HCT116 (cell line): Measurements from ENCODE around the gene TEKTIP1. TPM values are rescaled to one million over a fixed set of nuclear protein-coding genes. Genes with fewer than 3 reads are reported as not detected.

Source experiments
- ATAC-seq: fragments of 200-7000 bp; cut with Tn5 transposase; 2 replicates; pipeline ENCODE4 v1.9.1; 2020; ENCODE audit warnings: mild to moderate bottlenecking, moderate library complexity
- BruUV-seq: library from RNA; stranded (reverse); fragments of 400-500 nt; replicated peaks from 2 replicates; lab custom pipeline; 2021; lab: Mats Ljungman, UMichigan
- CTCF ChIA-PET: fragments of 300-600 bp; sonication (Branson Sonifier 250); formaldehyde crosslinking; loops from one replicate; lab custom pipeline; 2021; ENCODE audit warnings: antibody characterized with exemption; lab: Charles Lee
- POLR2A ChIA-PET: fragments of 300-600, 350-600 bp; sonication (Branson Sonifier 250); formaldehyde crosslinking; loops from one replicate; lab custom pipeline; 2021; ENCODE audit warnings: antibody characterized with exemption; lab: Charles Lee
- RAD21 ChIA-PET, 2 experiments: fragments of 300-600 bp; sonication (Branson Sonifier 250); formaldehyde crosslinking; loops; one replicate each; lab custom pipeline; 2023; ENCODE audit warnings: low total read pairs in 2 of 2; ENCODE audit not compliant: uncharacterized antibody in 2 of 2, unreplicated experiment in 2 of 2, low non-redundant PET in 1 of 2; lab: Charles Lee
- DNase-seq: peaks from one replicate; pipeline ENCODE4 v3.0.0-alpha.2; 2010; ENCODE audit warnings: low read depth, low spot score
- H2AFZ ChIP-seq: fragments of 200-600 bp; shearing (Covaris generic), sonication (generic); 2 replicates; pipeline ENCODE4 v1.6.1; 2017; ENCODE audit warnings: low read depth, mixed run types, mixed read lengths, antibody characterized with exemption, low read length; ENCODE audit not compliant: poor library complexity, severe bottlenecking
- H3K27ac ChIP-seq: 2 replicates; pipeline ENCODE4 v1.5.1; 2012; ENCODE audit warnings: low read depth, low read length
- H3K27me3 ChIP-seq: fragments of 200-600 bp; sonication (generic); 2 replicates; pipeline ENCODE4 v1.6.1; 2016; ENCODE audit warnings: mixed run types, low read length, mixed read lengths; ENCODE audit not compliant: insufficient read depth
- H3K36me3 ChIP-seq, 2 experiments: fragments of 200-500 bp in 1 of 2; fragments of 200-600 bp in 1 of 2; sonication (Bioruptor generic) in 1 of 2; sonication (generic) in 1 of 2; 2 replicates each; pipeline versions ENCODE4 v1.5.1 to v1.6.1; 2014 to 2016; ENCODE audit warnings: low read length in 2 of 2, inconsistent platforms in 1 of 2, mixed read lengths in 1 of 2, mixed run types in 1 of 2; ENCODE audit not compliant: insufficient read depth in 2 of 2, control insufficient read depth in 1 of 2
- H3K4me1 ChIP-seq, 2 experiments: fragments of 200-600 bp in 1 of 2; sonication (generic) in 1 of 2; 2 replicates each; pipeline versions ENCODE4 v1.5.1 to v1.6.1; 2012 to 2017; ENCODE audit warnings: low read length in 2 of 2, inconsistent platforms in 1 of 2, mild to moderate bottlenecking in 1 of 2, mixed read lengths in 1 of 2, mixed run types in 1 of 2, moderate library complexity in 1 of 2; ENCODE audit not compliant: insufficient read depth in 2 of 2, control insufficient read depth in 1 of 2
- H3K4me2 ChIP-seq: fragments of 200-600 bp; sonication (generic); 2 replicates; pipeline ENCODE4 v1.6.1; 2017; ENCODE audit warnings: mixed run types, low read length, mixed read lengths
- H3K4me3 ChIP-seq, 2 experiments: fragments of 200-600 bp in 1 of 2; sonication (generic) in 1 of 2; replicated peaks in 1 of 2; 2 replicates each; pipeline ENCODE4 v1.5.1; 2011 to 2016; ENCODE audit warnings: low read length in 2 of 2, control low read depth in 1 of 2, low read depth in 1 of 2, mild to moderate bottlenecking in 1 of 2, mixed read lengths in 1 of 2, mixed run types in 1 of 2
- H3K79me2 ChIP-seq: fragments of 200-600 bp; sonication (generic); 2 replicates; pipeline ENCODE4 v1.6.1; 2017; ENCODE audit warnings: mild to moderate bottlenecking, mixed run types, low read length, moderate library complexity, mixed read lengths; ENCODE audit not compliant: insufficient read depth
- H3K9ac ChIP-seq: fragments of 200-600 bp; sonication (generic); 2 replicates; pipeline ENCODE4 v1.6.1; 2016; ENCODE audit warnings: low read length, mixed read lengths
- H3K9me2 ChIP-seq: fragments of 200-600 bp; sonication (generic), shearing (Covaris generic); 2 replicates; pipeline ENCODE4 v1.6.1; 2017; ENCODE audit warnings: mixed run types, mild to moderate bottlenecking, moderate library complexity; ENCODE audit not compliant: insufficient read depth
- H3K9me3 ChIP-seq, 2 experiments: fragments of 200-500 bp in 1 of 2; fragments of 200-600 bp in 1 of 2; sonication (Bioruptor generic) in 1 of 2; sonication (generic) in 1 of 2; 2 replicates each; pipeline ENCODE4 v1.6.1; 2014 to 2017; ENCODE audit warnings: low read length in 2 of 2, mixed read lengths in 2 of 2, inconsistent platforms in 1 of 2, low read depth in 1 of 2, mild to moderate bottlenecking in 1 of 2, mixed run types in 1 of 2, moderate library complexity in 1 of 2; ENCODE audit not compliant: control insufficient read depth in 1 of 2, insufficient read depth in 1 of 2
- H4K20me1 ChIP-seq: fragments of 200-600 bp; sonication (generic), shearing (Covaris generic); 2 replicates; pipeline ENCODE4 v1.6.1; 2017; ENCODE audit warnings: mixed run types, mild to moderate bottlenecking, moderate library complexity; ENCODE audit not compliant: insufficient read depth
- CBX3 ChIP-seq: IDR thresholded peaks from 2 replicates; pipeline ENCODE4 v1.6.1; 2012; ENCODE audit warnings: low read depth
- CEBPB ChIP-seq: IDR thresholded peaks from 2 replicates; pipeline ENCODE4 v1.6.1; 2012; ENCODE audit warnings: low read depth
- EZH2 ChIP-seq: fragments of 200-600 bp; sonication (generic); IDR thresholded peaks from 2 replicates; pipeline ENCODE4 v1.6.1; 2017; ENCODE audit warnings: antibody characterized with exemption, mixed run types
- EZH2phosphoT487 ChIP-seq: fragments of 200-600 bp; IDR thresholded peaks from 2 replicates; pipeline ENCODE4 v1.6.1; 2018; ENCODE audit warnings: antibody characterized with exemption, borderline replicate concordance
- FOSL1 ChIP-seq: IDR thresholded peaks from 2 replicates; pipeline ENCODE4 v1.6.1; 2012; ENCODE audit warnings: low read depth
- JUND ChIP-seq: IDR thresholded peaks from 2 replicates; pipeline ENCODE4 v1.6.1; 2012
- POLR2A ChIP-seq: IDR thresholded peaks from 2 replicates; pipeline ENCODE4 v1.7.0; 2011; ENCODE audit warnings: borderline replicate concordance; ENCODE audit not compliant: insufficient read depth, insufficient read length; ENCODE audit errors: extremely low read depth
- RAD21 ChIP-seq: IDR thresholded peaks from 2 replicates; pipeline ENCODE4 v1.6.1; 2012; ENCODE audit warnings: low read depth, mild to moderate bottlenecking
- SIN3A ChIP-seq: IDR thresholded peaks from 2 replicates; pipeline ENCODE4 v1.6.1; 2012; ENCODE audit warnings: low read depth
- SP1 ChIP-seq: IDR thresholded peaks from 2 replicates; pipeline ENCODE4 v1.6.1; 2012; ENCODE audit warnings: low read depth
- SRF ChIP-seq: IDR thresholded peaks from 2 replicates; pipeline ENCODE4 v1.6.1; 2012; ENCODE audit warnings: low read depth
- TCF7L2 ChIP-seq: IDR thresholded peaks from 2 replicates; pipeline ENCODE4 v1.7.0; 2011; ENCODE audit warnings: borderline replicate concordance, inconsistent platforms; ENCODE audit not compliant: insufficient read depth, insufficient read length; ENCODE audit errors: extremely low read depth
- YY1 ChIP-seq: IDR thresholded peaks from 2 replicates; pipeline ENCODE4 v1.6.1; 2011; ENCODE audit warnings: low read length, low read depth, moderate library complexity, mild to moderate bottlenecking; ENCODE audit not compliant: insufficient replicate concordance; ENCODE audit errors: extremely low read depth
- ZFX ChIP-seq: fragments of 450-650 bp; IDR thresholded peaks from 2 replicates; pipeline ENCODE4 v1.6.1; 2017
- ZNF274 ChIP-seq: fragments of 200-500 bp; sonication (Bioruptor generic); IDR thresholded peaks from 2 replicates; pipeline ENCODE4 v1.6.1; 2014; ENCODE audit warnings: mild to moderate bottlenecking, low read depth, low read length, inconsistent platforms
- intact Hi-C: fragments of 100-400 bp; cut with micrococcal nuclease; formaldehyde crosslinking; loops from 2 replicates; pipeline ENCODE4 v1.10.0; 2022
- total RNA-seq: library from RNA; stranded (reverse); gene quantifications from one replicate; pipeline ENCODE4 v1.2.1, GENCODE V29; 2021; ENCODE audit not compliant: unreplicated experiment
- TF ChIP-seq, protein P1 (sequence below): IDR thresholded peaks from 2 replicates; pipeline ENCODE4 v1.6.1; 2011; ENCODE audit warnings: mild to moderate bottlenecking, low read length, moderate library complexity; ENCODE audit not compliant: insufficient replicate concordance; ENCODE audit errors: extremely low read depth
- TF ChIP-seq, protein P2 (sequence below): IDR thresholded peaks from 2 replicates; pipeline ENCODE4 v1.6.1; 2012; ENCODE audit warnings: low read depth
- TF ChIP-seq, protein P3 (sequence below), 3 experiments: fragments of 200-600 bp in 1 of 3; sonication (generic) in 1 of 3; IDR thresholded peaks in 2 of 3; conservative IDR thresholded peaks in 1 of 3; 2 replicates each; pipeline ENCODE4 v1.5.1; 2012 to 2017; ENCODE audit warnings: low read depth in 2 of 3, low read length in 2 of 3, antibody characterized with exemption in 1 of 3, borderline replicate concordance in 1 of 3, control low read depth in 1 of 3, mild to moderate bottlenecking in 1 of 3, mixed read lengths in 1 of 3, mixed run types in 1 of 3, moderate library complexity in 1 of 3; ENCODE audit not compliant: insufficient read depth in 1 of 3
- TF ChIP-seq, protein P4 (sequence below): IDR thresholded peaks from 2 replicates; pipeline ENCODE4 v1.6.1; 2012

Gene TEKTIP1
- total RNA-seq, 1 experiment from 2014 or later: 1.2 TPM

DNA sequence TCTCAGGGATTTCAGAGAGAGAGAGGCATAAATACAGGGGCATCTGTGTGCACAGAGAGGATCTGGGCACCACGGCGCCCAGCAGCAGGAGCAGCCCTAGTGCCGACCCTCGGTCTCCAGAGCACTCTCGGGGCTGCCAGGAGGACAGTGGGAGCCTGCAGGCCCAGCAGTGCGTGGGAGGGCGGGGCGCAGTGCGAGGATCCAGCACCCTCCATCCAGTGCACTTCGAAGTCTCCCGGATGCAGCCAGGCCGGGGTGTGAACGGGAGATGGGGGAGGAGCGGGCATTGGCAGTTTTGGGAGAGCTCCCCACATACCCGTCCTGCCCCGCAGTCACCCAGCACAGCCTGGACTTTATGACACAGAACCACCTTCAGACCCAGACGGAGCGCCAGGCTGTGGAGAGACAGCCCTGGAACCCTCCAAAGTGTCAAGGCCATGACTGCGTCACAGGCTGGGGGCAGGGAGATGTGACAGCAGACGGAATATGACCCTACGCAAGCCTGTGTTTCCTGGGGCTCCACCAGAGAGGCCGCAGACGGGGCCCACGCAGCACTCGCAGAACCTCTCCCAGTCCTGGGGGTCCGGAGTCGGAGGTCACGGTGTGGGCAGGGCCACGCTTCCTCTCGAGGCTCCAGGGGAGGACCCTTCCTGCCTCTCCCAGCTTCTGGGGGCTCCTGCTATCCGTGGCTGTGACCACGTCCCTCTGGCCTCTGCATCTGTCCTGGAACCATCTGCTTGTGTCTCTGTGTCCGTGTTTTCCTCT lies 14.7 kb upstream of the TEKTIP1 start:
- ATAC-seq (no peak), DNase-seq (no peak)
- Histone ChIP-seq H3K79me2 (peaks cover 29% of the 10 kb centered on the region), H3K9ac (no peak overlapping the region), H3K4me1 (peaks cover 0 to 13% of the 10 kb centered on the region in 2 experiments; a peak in 1 of 4 replicates), H3K27me3 (no peaks in the 10 kb centered on the region), H3K4me3 (no peak overlapping the region), H4K20me1 (no peaks in the 10 kb centered on the region), H3K4me2 (no peak overlapping the region), H3K27ac (no peak overlapping the region), H3K9me3 (no peaks in the 10 kb centered on the region), H3K36me3 (peaks cover 13 to 15% of the 10 kb centered on the region in 2 experiments; a peak in 3 of 4 replicates), H2AFZ (no peak overlapping the region), H3K9me2 (no peaks in the 10 kb centered on the region)
- no TSS peak for BruUV-seq
- intact Hi-C loops: no loop called here
- TF ChIP-seq, protein P1, sequence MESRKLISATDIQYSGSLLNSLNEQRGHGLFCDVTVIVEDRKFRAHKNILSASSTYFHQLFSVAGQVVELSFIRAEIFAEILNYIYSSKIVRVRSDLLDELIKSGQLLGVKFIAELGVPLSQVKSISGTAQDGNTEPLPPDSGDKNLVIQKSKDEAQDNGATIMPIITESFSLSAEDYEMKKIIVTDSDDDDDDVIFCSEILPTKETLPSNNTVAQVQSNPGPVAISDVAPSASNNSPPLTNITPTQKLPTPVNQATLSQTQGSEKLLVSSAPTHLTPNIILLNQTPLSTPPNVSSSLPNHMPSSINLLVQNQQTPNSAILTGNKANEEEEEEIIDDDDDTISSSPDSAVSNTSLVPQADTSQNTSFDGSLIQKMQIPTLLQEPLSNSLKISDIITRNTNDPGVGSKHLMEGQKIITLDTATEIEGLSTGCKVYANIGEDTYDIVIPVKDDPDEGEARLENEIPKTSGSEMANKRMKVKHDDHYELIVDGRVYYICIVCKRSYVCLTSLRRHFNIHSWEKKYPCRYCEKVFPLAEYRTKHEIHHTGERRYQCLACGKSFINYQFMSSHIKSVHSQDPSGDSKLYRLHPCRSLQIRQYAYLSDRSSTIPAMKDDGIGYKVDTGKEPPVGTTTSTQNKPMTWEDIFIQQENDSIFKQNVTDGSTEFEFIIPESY: no peak
- TF ChIP-seq CBX3: no peak
- TF ChIP-seq EZH2: no peak
- TF ChIP-seq SIN3A: no peak
- no peak for TF ChIP-seq ZFX
- TF ChIP-seq TCF7L2: no peak
- TF ChIP-seq YY1: no peak
- TF ChIP-seq EZH2phosphoT487: no peak
- TF ChIP-seq, protein P2, sequence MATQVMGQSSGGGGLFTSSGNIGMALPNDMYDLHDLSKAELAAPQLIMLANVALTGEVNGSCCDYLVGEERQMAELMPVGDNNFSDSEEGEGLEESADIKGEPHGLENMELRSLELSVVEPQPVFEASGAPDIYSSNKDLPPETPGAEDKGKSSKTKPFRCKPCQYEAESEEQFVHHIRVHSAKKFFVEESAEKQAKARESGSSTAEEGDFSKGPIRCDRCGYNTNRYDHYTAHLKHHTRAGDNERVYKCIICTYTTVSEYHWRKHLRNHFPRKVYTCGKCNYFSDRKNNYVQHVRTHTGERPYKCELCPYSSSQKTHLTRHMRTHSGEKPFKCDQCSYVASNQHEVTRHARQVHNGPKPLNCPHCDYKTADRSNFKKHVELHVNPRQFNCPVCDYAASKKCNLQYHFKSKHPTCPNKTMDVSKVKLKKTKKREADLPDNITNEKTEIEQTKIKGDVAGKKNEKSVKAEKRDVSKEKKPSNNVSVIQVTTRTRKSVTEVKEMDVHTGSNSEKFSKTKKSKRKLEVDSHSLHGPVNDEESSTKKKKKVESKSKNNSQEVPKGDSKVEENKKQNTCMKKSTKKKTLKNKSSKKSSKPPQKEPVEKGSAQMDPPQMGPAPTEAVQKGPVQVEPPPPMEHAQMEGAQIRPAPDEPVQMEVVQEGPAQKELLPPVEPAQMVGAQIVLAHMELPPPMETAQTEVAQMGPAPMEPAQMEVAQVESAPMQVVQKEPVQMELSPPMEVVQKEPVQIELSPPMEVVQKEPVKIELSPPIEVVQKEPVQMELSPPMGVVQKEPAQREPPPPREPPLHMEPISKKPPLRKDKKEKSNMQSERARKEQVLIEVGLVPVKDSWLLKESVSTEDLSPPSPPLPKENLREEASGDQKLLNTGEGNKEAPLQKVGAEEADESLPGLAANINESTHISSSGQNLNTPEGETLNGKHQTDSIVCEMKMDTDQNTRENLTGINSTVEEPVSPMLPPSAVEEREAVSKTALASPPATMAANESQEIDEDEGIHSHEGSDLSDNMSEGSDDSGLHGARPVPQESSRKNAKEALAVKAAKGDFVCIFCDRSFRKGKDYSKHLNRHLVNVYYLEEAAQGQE: no peak
- TF ChIP-seq ZNF274: no peak
- TF ChIP-seq SP1: no peak
- TF ChIP-seq, protein P3, sequence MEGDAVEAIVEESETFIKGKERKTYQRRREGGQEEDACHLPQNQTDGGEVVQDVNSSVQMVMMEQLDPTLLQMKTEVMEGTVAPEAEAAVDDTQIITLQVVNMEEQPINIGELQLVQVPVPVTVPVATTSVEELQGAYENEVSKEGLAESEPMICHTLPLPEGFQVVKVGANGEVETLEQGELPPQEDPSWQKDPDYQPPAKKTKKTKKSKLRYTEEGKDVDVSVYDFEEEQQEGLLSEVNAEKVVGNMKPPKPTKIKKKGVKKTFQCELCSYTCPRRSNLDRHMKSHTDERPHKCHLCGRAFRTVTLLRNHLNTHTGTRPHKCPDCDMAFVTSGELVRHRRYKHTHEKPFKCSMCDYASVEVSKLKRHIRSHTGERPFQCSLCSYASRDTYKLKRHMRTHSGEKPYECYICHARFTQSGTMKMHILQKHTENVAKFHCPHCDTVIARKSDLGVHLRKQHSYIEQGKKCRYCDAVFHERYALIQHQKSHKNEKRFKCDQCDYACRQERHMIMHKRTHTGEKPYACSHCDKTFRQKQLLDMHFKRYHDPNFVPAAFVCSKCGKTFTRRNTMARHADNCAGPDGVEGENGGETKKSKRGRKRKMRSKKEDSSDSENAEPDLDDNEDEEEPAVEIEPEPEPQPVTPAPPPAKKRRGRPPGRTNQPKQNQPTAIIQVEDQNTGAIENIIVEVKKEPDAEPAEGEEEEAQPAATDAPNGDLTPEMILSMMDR (IDR thresholded peaks at IDR 0.05 in 2 of 3, conservative IDR thresholded peaks at IDR 0.05 in 1 of 3; ENCODE audit: borderline replicate concordance in 1 of 3, insufficient read depth in 1 of 3, low read depth in 2 of 3, low read length in 2 of 3): no peak
- no peak for TF ChIP-seq FOSL1
- TF ChIP-seq, protein P4, sequence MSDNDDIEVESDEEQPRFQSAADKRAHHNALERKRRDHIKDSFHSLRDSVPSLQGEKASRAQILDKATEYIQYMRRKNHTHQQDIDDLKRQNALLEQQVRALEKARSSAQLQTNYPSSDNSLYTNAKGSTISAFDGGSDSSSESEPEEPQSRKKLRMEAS: no peak
- no peak for TF ChIP-seq RAD21
- no peak for TF ChIP-seq CEBPB
- no peak for TF ChIP-seq JUND
- TF ChIP-seq SRF: no peak
- no peak for TF ChIP-seq POLR2A
- POLR2A ChIA-PET: no interaction called here
- RAD21 ChIA-PET: no interaction called here
- CTCF ChIA-PET: no interaction called here
